IMR-90 (cell line): ENCODE measurements around the gene PCBP4. TPM values are rescaled to one million over a fixed set of nuclear protein-coding genes. Genes with fewer than 3 reads are reported as not detected.

ENCODE experiments used
- ATAC-seq: fragments of 200-7000 bp; cut with Tn5 transposase; 2 replicates; pipeline ENCODE4 v1.9.1; 2020; ENCODE audit warnings: low read depth, mild to moderate bottlenecking, moderate library complexity
- BruUV-seq: library from RNA; stranded (reverse); fragments of 400-500 nt; replicated peaks from 2 replicates; lab custom pipeline; 2021; lab: Mats Ljungman, UMichigan
- CTCF ChIA-PET: fragments of 300-600 bp; formaldehyde crosslinking; extraction: SDS; loops from one replicate; lab custom pipeline; 2021; ENCODE audit warnings: antibody characterized with exemption; lab: Yijun Ruan, JAX
- POLR2A ChIA-PET: fragments of 300-600 bp; sonication (Branson Sonifier 250); formaldehyde crosslinking; loops from one replicate; lab custom pipeline; 2022; ENCODE audit warnings: antibody characterized with exemption; ENCODE audit not compliant: unreplicated experiment; lab: Charles Lee
- DNase-seq: peaks from one replicate; pipeline ENCODE4 v3.0.0; 2013
- H2AFZ ChIP-seq: replicated peaks from 2 replicates; pipeline ENCODE3; 2013; ENCODE audit warnings: low read length, mild to moderate bottlenecking; ENCODE audit not compliant: poor library complexity
- H2AK5ac ChIP-seq: 2 replicates; pipeline ENCODE4 v1.6.1; 2013; ENCODE audit warnings: low read depth, low read length, inconsistent platforms
- H2AK9ac ChIP-seq: replicated peaks from 2 replicates; pipeline ENCODE3; 2013; ENCODE audit warnings: mild to moderate bottlenecking, low read depth, low read length, moderate library complexity; ENCODE audit not compliant: poor library complexity
- H2BK120ac ChIP-seq: 2 replicates; pipeline ENCODE4 v1.6.1; 2013; ENCODE audit warnings: low read depth, low read length, inconsistent platforms
- H2BK15ac ChIP-seq: 3 replicates; pipeline ENCODE4 v1.6.1; 2013; ENCODE audit warnings: low read depth, low read length, inconsistent platforms
- H2BK20ac ChIP-seq: 2 replicates; pipeline ENCODE4 v1.6.1; 2013; ENCODE audit warnings: low read depth, mild to moderate bottlenecking, inconsistent platforms, low read length, moderate library complexity
- H2BK5ac ChIP-seq: 2 replicates; pipeline ENCODE4 v1.6.1; 2013; ENCODE audit warnings: mild to moderate bottlenecking, low read depth, low read length, inconsistent platforms; ENCODE audit not compliant: poor library complexity, severe bottlenecking
- H3K14ac ChIP-seq: replicated peaks from 2 replicates; pipeline ENCODE4 v1.6.1; 2013; ENCODE audit warnings: low read depth, low read length, inconsistent platforms
- H3K18ac ChIP-seq: 2 replicates; pipeline ENCODE4 v1.6.1; 2013; ENCODE audit warnings: low read depth, low read length, control low read depth
- H3K23ac ChIP-seq: 2 replicates; pipeline ENCODE4 v1.6.1; 2013; ENCODE audit warnings: low read depth, low read length, inconsistent platforms
- H3K27ac ChIP-seq: 2 replicates; pipeline ENCODE4 v1.5.1; 2013; ENCODE audit warnings: mild to moderate bottlenecking, control low read depth, low read length; ENCODE audit not compliant: insufficient read depth
- H3K27me3 ChIP-seq: 2 replicates; pipeline ENCODE4 v1.6.1; 2013; ENCODE audit warnings: low read length; ENCODE audit not compliant: control insufficient read depth, insufficient read depth
- H3K36me3 ChIP-seq: 2 replicates; pipeline ENCODE4 v1.6.1; 2013; ENCODE audit warnings: low read length, mixed read lengths; ENCODE audit not compliant: control insufficient read depth, insufficient read depth
- H3K4ac ChIP-seq: 2 replicates; pipeline ENCODE4 v1.6.1; 2013; ENCODE audit warnings: low read depth, low read length, inconsistent platforms
- H3K4me1 ChIP-seq: 2 replicates; pipeline ENCODE4 v1.6.1; 2013; ENCODE audit warnings: low read length, mixed read lengths; ENCODE audit not compliant: control insufficient read depth, insufficient read depth
- H3K4me2 ChIP-seq: 2 replicates; pipeline ENCODE4 v1.6.1; 2013; ENCODE audit warnings: low read depth, mild to moderate bottlenecking, control low read depth, low read length, moderate library complexity
- H3K4me3 ChIP-seq: 2 replicates; pipeline ENCODE4 v1.5.1; 2013; ENCODE audit warnings: low read depth, mild to moderate bottlenecking, control low read depth, low read length, moderate library complexity; ENCODE audit not compliant: insufficient read depth
- H3K56ac ChIP-seq: 2 replicates; pipeline ENCODE4 v1.6.1; 2013; ENCODE audit warnings: low read length, inconsistent platforms; ENCODE audit not compliant: insufficient read depth; ENCODE audit errors: extremely low read depth
- H3K79me1 ChIP-seq, 2 experiments: 2 replicates each; pipeline ENCODE4 v1.6.1; 2013; ENCODE audit warnings: low read length in 2 of 2, inconsistent platforms in 1 of 2, low read depth in 1 of 2
- H3K9ac ChIP-seq: 2 replicates; pipeline ENCODE4 v1.6.1; 2013; ENCODE audit warnings: low read depth, low read length, control low read depth
- H3K9me1 ChIP-seq: 2 replicates; pipeline ENCODE4 v1.6.1; 2013; ENCODE audit warnings: low read length, inconsistent platforms; ENCODE audit not compliant: insufficient read depth
- H3K9me3 ChIP-seq: 2 replicates; pipeline ENCODE4 v1.6.1; 2013; ENCODE audit warnings: low read length; ENCODE audit not compliant: control insufficient read depth, insufficient read depth
- H4K20me1 ChIP-seq: 2 replicates; pipeline ENCODE4 v1.6.1; 2013; ENCODE audit warnings: low read length, inconsistent platforms; ENCODE audit not compliant: insufficient read depth
- H4K5ac ChIP-seq: 2 replicates; pipeline ENCODE4 v1.6.1; 2013; ENCODE audit warnings: mild to moderate bottlenecking, low read depth, low read length, control low read depth
- H4K8ac ChIP-seq, 2 experiments: 2 replicates each; pipeline ENCODE4 v1.6.1; 2013; ENCODE audit warnings: low read depth in 2 of 2, low read length in 2 of 2, control low read depth in 1 of 2, inconsistent platforms in 1 of 2
- H4K91ac ChIP-seq: 2 replicates; pipeline ENCODE4 v1.6.1; 2013; ENCODE audit warnings: low read depth, low read length, inconsistent platforms; ENCODE audit not compliant: insufficient read depth
- BHLHE40 ChIP-seq: fragments of 150-350 bp; IDR thresholded peaks from 2 replicates; pipeline ENCODE4 v1.6.1; 2016; ENCODE audit warnings: mild to moderate bottlenecking, low read depth, low read length
- CEBPB ChIP-seq: IDR thresholded peaks from 2 replicates; pipeline ENCODE4 v1.6.1; 2012; ENCODE audit warnings: low read depth, low read length, improper control_type of control experiment
- FOS ChIP-seq: fragments of 150-350 bp; IDR thresholded peaks from 2 replicates; pipeline ENCODE4 v1.6.1; 2016; ENCODE audit warnings: low read depth, low read length
- MAFK ChIP-seq: IDR thresholded peaks from 2 replicates; pipeline ENCODE4 v1.6.1; 2012; ENCODE audit warnings: low read depth, low read length, improper control_type of control experiment
- POLR2A ChIP-seq: IDR thresholded peaks from 2 replicates; pipeline ENCODE4 v1.6.1; 2012; ENCODE audit warnings: mild to moderate bottlenecking, low read depth, low read length
- RCOR1 ChIP-seq: IDR thresholded peaks from 2 replicates; pipeline ENCODE4 v1.6.1; 2012; ENCODE audit warnings: mild to moderate bottlenecking, low read length, improper control_type of control experiment; ENCODE audit not compliant: insufficient replicate concordance
- WGBS, 2 experiments: methylation state at CpG; one replicate each; pipeline versions ENCODE4 v1.1.5 to v1.1.7; 2013; ENCODE audit warnings: missing lambda C conversion rate in 2 of 2; ENCODE audit not compliant: insufficient read length in 1 of 2; ENCODE audit errors: extremely low coverage in 2 of 2; 5-methylcytosine and 5-hydroxymethylcytosine counted together
- dilution Hi-C: fragments of 300-500 bp; cut with HindIII; formaldehyde crosslinking; loops from one replicate; pipeline ENCODE4 v1.14.3; 2018; ENCODE audit warnings: low sequenced_read_pairs; ENCODE audit not compliant: unreplicated experiment
- in situ Hi-C: fragments of 300-500 bp; cut with MboI; formaldehyde crosslinking; loops from 3 replicates; pipeline ENCODE4 v1.14.3; 2019; ENCODE audit warnings: low sequenced_read_pairs, inconsistent platforms, mixed read lengths
- intact Hi-C: fragments of 100-400 bp; cut with micrococcal nuclease; formaldehyde crosslinking; loops from 2 replicates; pipeline ENCODE4 v1.10.0; 2022
- polyA plus RNA-seq, 3 experiments: library from polyadenylated mRNA; depleted of rRNA; stranded (reverse); fragments of >200 nt; gene quantifications; 2 replicates each; pipeline ENCODE4 v1.2.3, GENCODE V29; 2012; ENCODE audit warnings: low replicate concordance in 1 of 3
- total RNA-seq: library from RNA; depleted of rRNA; stranded (reverse); fragments of >200 nt; gene quantifications from 2 replicates; pipeline ENCODE4 v1.2.3, GENCODE V29; 2012
- TF ChIP-seq, protein P1 (sequence below): fragments of 150-350 bp; IDR thresholded peaks from 2 replicates; pipeline ENCODE4 v1.6.1; 2017; ENCODE audit warnings: mild to moderate bottlenecking, antibody characterized with exemption, low read length, low read depth

The PCBP4 gene
- total and polyA plus RNA-seq, 2 of the 4 experiments (the other 2 are of a cell fraction) = 70.8 to 110 TPM

DNA sequence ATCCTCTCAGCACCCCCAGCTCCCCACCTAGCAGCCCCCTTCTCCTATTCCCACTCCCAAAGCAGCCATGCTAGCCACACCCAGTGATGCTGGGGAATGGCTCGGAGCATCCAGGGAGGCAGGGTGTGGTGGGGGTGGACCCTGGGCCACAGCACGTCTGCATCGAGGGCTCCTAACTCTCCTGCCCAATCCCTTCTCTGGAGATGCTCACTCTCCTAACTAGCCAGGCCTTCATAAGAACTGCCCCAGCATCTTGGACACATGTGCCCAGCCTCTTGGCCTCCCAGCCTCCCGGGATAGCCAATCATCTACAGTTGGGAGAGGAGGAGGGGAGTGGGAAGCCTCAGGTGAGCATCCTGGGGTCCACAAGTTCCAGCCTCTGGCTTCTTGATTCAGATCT, 2.7 kb downstream of the PCBP4 start:
- H4K91ac ChIP-seq = no peak overlapping the region
- peaks cover 16% of the 10 kb centered on the region for H4K20me1 ChIP-seq
- BruUV-seq = no TSS peak
- H2BK15ac ChIP-seq = no peak overlapping the region
- H3K14ac ChIP-seq = no peak overlapping the region; the same call in 1 of the 2 replicates
- no peak overlapping the region for H3K56ac ChIP-seq
- H3K4me1 ChIP-seq = peaks cover 28% of the 10 kb centered on the region
- peaks cover 19% of the 10 kb centered on the region for H3K9me1 ChIP-seq
- TF ChIP-seq MAFK (no peak), POLR2A (no peak), CEBPB (no peak), RCOR1 (no peak), BHLHE40 (no peak), FOS (no peak)
- TF ChIP-seq, protein P1, sequence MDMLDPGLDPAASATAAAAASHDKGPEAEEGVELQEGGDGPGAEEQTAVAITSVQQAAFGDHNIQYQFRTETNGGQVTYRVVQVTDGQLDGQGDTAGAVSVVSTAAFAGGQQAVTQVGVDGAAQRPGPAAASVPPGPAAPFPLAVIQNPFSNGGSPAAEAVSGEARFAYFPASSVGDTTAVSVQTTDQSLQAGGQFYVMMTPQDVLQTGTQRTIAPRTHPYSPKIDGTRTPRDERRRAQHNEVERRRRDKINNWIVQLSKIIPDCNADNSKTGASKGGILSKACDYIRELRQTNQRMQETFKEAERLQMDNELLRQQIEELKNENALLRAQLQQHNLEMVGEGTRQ = no peak
- H3K27me3 ChIP-seq = no peaks in the 10 kb centered on the region
- H3K4me3 ChIP-seq = no peak overlapping the region
- H2AK9ac ChIP-seq = no peak overlapping the region
- H3K79me1 ChIP-seq = peaks cover 36 to 68% of the 10 kb centered on the region in 2 experiments
- intact Hi-C loops = no loop called here
- ChIA-PET CTCF (no interaction called here), POLR2A (no interaction called here)
- H3K4me2 ChIP-seq = no peak overlapping the region
- peaks cover 13% of the 10 kb centered on the region for H3K36me3 ChIP-seq
- in situ Hi-C loops = loop anchor here (25.0 kb wide), 1 partner anchor 1627 kb away; the partner anchor contains the start of genes RASSF1, TUSC2 and ZMYND10
- H3K23ac ChIP-seq = no peak overlapping the region
- H4K8ac ChIP-seq = no peak overlapping the region
- WGBS, 2 experiments = no CpG with 5 or more reads among the region's 4 CpGs
- H3K27ac ChIP-seq = no peak overlapping the region
- ATAC-seq (no peak), DNase-seq (no peak)
- dilution Hi-C loops = no loop called here
- H3K9me3 ChIP-seq = no peaks in the 10 kb centered on the region
- no peak overlapping the region for H2BK5ac ChIP-seq
- no peak overlapping the region for H2BK20ac ChIP-seq
- no peak overlapping the region for H4K5ac ChIP-seq
- no peak overlapping the region for H2BK120ac ChIP-seq
- H2AFZ ChIP-seq = no peak overlapping the region
- H3K9ac ChIP-seq = no peak overlapping the region
- H2AK5ac ChIP-seq = no peak overlapping the region
- H3K18ac ChIP-seq = no peak overlapping the region
- H3K4ac ChIP-seq = no peak overlapping the region
